Gastrocnemius medialis (tissue), 4 donors: ENCODE data around the gene FMO3.

Experiments
- POLR2A ChIP-seq, 2 donors: fragments of 450-650 bp; IDR thresholded peaks; one replicate each; pipeline ENCODE4 v1.6.1; 2017; ENCODE audit warnings: antibody characterized with exemption in 2 of 2, mild to moderate bottlenecking in 2 of 2, moderate library complexity in 2 of 2
- TF ChIP-seq, protein P1 (sequence below), 5 experiments: fragments of 450-650 bp in 3 of 5; fragments of 200-600 bp in 2 of 5; sonication (generic) in 2 of 5; IDR thresholded peaks in 4 of 5; conservative IDR thresholded peaks in 1 of 5; 1 replicate in 4 of 5; 2 replicates in 1 of 5; pipeline ENCODE4 v1.5.1; 2016 to 2019; ENCODE audit warnings: antibody characterized with exemption in 5 of 5, mild to moderate bottlenecking in 3 of 5, moderate library complexity in 3 of 5

DNA sequence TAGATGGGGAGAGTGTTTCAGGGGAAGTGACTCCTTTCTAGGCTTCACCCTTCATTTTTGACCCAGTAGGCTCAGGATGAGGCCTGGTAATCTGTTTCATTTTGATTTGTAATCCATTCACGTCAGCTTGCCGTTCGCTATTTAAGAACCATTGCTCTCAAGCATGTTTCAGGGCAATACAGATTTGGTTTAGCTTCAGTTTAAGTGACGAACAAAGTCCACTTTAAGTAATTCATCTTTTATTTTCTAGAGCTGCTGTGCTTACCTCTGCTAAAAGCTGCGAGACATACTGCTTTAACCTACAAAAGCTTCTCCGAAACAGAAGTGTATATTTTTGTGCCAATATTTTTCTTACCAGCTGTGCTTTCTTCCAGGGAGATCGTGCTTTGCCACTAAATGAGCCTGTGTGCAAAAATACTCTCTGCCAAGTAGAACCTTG lies 8.9 kb upstream of the FMO3 start:
- TF ChIP-seq, protein P1, sequence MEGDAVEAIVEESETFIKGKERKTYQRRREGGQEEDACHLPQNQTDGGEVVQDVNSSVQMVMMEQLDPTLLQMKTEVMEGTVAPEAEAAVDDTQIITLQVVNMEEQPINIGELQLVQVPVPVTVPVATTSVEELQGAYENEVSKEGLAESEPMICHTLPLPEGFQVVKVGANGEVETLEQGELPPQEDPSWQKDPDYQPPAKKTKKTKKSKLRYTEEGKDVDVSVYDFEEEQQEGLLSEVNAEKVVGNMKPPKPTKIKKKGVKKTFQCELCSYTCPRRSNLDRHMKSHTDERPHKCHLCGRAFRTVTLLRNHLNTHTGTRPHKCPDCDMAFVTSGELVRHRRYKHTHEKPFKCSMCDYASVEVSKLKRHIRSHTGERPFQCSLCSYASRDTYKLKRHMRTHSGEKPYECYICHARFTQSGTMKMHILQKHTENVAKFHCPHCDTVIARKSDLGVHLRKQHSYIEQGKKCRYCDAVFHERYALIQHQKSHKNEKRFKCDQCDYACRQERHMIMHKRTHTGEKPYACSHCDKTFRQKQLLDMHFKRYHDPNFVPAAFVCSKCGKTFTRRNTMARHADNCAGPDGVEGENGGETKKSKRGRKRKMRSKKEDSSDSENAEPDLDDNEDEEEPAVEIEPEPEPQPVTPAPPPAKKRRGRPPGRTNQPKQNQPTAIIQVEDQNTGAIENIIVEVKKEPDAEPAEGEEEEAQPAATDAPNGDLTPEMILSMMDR (IDR thresholded peaks at IDR 0.05 in 4 of 5, conservative IDR thresholded peaks at IDR 0.05 in 1 of 5) = no peak
- no peak for TF ChIP-seq POLR2A (IDR thresholded peaks at IDR 0.05)
